GM19043 (cell line): ENCODE results near the gene CDH23.

Source experiments
- ATAC-seq: cut with Tn5 transposase; IDR thresholded peaks from one replicate; pipeline ENCODE4 v1.9.1; 2021; ENCODE audit warnings: low read depth; ENCODE audit not compliant: unreplicated experiment

CDH23 gene

DNA sequence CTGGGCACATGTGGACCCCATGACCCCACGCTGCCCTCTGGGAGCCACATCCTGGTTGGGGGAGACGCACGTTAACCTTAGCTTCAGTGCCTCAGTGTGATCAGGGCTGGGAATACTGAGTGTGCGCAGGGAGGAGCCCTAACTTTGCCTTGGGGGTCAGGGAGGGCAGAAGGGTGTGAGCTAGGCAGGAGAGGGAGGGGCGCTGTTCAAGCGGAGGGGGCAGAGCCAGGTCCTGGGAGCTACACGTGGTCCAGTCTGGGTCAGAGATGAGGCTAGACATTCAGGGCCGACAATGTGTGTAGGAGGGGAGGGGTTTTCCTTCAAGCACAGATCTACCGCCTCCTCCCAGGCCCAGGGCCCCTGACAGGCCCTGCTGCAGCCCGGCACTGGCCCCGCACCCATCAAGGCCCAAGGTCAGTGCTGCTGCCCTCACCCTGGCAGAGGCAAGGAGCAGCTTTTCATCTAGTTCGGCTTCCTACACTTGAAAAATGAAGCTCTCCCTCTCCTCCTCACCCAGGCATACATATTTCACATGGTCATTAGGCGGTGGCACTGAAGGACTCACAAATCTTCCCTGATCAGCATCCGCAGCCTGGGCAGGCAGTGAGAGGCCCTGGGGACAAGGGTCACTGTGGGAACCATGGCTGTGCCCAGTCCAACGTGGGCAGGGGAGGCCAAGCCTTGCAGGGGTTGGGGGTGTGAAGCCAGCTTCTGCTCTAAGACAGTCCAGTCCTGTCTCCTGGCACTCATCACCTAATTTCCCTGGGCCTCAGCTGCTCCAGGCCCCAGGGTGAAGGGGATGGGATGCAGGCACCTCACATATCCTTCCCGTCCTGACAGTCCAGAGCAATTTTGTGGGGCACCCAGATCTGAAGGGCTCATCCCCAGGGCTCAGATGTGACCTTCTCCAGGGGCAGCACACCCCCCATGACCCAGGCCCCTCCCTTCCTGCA, 275.6 kb downstream of the CDH23 start:
- no peak for ATAC-seq

DNA sequence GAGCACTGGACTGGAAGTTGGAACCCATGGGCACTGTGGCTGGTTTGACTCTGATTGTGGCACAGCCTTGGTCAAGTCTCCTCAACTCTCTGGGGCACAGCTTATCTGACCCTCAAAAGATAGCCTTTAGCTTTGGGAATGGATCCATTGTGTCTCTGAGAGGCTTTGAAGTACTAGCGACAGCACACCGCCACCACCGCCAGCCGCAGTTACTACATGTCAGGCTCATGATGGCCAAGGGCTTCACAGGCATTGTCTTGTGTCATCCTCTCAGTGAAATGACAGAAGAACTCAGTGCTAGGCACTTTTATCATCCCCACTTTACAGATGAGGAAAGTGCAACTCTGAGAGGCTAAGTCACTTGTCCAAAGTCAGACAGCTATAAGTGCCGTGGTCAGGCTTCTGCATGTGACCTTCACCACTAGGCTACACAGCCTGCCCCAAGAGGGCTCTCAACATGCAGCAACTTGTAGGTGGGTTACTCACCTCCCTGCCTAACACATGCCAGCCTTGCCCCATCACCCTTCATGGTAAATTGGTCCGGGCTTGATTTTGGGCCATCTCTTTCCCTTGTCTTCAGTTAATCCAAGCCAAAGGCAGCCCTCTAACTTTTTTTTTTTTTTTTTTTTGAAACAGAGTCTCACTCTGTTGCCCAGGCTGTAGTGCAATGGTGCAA, 278.7 kb downstream of the CDH23 start:
- no peak for ATAC-seq

DNA sequence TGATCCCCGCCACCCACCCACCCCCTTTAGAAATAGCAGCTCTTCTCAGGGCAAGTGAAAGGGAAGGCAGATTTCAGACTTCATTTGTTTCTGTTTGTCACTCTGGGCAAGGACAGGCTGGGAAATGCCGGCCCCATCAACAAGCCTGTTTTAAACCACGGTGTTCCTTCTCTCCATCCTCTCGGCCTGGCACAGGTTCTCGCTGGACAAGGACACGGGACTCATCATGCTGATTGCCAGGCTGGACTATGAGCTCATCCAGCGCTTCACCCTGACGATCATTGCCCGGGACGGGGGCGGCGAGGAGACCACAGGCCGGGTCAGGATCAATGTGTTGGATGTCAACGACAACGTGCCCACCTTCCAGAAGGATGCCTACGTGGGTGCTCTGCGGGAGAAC, 280.5 kb downstream of the CDH23 start:
- ATAC-seq = no peak

DNA sequence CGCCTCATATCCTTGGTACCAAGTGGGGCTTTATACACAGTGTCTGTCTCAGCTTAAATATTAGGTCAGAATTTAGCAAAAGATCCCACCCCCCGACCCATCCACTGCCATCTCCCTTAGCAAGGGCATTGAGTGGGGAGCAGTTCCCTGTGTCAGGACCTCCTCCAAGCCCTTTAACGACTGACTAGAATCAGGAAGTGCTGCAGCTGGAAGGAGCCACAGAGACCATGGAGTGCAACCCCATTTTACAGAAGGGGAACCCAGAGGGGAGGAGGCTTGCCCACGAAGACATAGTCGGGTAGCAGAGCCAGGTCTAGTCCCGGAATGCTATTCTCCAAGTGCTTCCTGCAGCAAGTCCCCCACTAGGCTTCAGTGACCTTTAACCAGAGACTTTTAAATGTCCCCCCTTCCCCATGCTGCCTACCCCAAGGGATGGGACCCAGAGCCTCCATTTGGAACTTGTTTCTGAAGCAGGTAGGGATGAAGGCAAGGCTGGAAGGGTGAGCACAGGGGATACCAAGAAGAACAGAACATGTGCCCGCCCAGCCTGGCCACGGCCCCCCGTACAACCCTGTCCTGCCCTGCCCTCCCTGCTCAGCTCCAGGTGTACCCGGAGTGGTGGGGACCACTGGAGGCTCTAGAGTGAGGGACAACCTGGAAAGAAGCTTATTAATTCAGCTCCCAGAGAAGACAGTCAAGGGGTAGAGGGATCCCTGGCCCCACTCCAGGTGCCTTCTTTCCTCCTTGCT, 281.5 kb downstream of the CDH23 start:
- ATAC-seq = no peak

DNA sequence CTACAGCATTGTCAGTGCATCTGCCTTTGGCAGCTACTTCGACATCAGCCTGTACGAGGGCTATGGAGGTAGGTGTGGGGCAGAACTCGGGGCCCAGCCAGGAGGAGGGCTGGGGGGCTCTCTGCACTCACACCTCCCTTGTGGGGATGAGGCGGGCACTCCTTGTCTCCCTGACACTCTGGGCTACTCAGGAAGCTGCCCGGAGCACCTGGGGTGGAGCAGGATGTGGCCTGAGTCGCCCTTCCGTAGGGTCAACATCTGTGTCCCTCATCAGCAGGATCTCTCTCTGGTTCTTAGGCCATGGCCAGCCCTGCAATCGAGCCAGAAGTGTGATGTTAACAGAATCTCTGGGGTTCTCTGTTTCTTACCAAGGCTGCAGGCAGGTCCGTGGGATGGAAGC, 282.7 kb downstream of the CDH23 start:
- ATAC-seq = no peak

DNA sequence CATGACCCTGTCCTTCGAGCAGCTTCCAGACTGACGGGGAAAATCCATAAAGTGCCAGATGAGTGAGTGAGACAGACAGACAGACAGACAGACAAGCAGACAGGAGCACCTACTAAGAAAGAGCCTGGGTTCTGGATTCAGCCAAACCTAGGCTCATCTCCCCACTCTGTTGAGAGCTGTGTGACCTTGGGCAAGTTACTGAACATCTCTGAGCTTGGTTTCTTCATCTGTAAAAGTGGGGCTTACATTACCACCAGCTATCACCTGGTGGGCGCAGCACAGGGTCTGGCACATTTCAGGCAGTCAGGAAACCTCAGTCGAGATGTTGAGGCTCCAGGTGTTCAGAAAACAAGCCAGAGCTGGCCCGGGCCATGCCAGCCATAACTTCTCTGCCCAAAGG, 285.3 kb downstream of the CDH23 start:
- ATAC-seq = no peak

DNA sequence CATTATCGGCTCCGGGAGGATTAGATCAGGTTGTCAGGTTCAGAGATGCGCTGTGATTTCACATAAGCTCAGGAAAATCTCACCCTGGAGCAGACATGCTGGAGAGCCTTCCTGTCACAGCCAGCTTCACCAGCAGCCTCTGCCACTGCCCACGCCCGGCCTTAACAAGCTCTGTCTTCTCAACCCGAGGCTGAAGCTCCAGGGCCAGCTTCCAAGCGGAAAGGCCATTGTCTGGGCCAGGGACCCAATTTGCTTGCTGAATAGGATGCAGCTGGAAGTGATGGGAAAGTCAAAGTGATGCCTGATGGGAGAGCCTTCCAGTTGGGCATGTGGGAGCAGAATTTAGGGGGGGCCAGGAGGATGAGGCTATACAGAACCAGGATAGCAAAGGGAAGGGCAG, 286.6 kb downstream of the CDH23 start:
- no peak for ATAC-seq

DNA sequence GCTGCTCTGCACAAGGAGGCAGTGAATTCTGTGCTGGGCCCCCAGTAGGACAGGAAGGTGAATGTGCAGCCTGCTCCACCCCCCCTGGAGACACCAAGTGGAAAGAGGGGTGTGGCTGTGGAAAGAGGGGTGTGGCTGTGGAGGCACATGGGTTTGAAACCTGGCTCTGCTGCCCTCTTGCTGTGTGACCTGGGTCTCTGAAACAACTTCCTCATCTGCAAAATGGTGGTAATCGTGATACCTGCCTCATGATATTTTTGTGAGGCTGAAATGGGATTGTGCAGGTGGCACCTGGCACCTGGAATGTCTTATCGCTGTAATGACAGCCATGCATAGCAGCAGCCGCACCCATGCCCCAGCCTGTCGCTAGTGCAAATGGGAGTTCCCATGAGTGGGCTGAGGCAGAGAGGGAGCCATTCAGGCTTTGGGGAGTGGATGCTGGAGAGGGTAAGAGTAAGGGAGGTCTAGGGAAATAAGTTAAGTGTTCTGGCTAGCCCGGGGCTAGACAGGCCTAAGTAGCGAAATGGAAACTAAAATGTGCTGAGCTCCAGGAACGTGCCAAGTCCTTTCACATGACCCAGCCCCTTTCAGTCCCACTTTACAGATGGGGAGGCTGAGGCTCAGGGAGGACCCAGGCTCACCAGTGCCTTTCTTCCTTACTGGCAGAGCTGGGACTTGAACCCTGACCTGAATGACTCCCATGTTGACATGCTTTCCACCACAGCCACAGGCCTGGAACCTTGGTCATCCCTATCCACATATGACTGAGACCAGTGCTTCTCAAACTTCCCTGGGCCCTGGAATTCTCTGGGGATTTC, 287.8 kb downstream of the CDH23 start:
- no peak for ATAC-seq

DNA sequence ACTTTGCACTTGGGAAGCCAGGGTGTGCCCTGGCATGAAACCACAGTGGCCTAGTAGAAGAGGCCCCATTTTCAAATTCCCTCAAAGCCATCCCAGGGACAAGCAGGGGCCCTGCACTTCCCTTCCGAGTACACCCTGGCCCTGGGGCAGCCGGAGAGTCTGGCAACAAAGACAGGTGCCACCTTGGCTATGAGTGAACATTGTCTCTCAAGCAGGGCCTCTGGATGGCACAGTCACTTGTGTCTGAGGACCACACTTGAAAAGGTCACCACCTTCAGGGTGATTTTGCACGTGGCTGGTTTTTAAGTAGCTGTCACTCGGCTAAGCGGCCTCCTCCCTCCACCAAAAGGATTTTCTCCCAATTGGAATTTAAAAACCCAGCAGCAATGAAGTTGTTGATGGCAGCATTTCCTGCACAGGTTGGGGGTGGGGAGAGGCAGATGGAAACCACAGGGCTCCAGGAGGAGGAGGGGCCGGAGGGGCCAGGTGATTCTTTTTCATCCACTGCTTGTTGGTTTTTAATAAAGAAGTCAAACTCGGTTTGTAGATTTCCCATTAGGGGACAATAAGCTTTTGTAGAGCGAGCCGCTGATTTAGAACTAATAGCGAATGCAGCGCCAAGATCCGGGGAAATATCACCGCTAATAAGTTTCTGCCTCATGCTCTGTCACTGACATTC, 289.0 kb downstream of the CDH23 start:
- ATAC-seq = no peak

DNA sequence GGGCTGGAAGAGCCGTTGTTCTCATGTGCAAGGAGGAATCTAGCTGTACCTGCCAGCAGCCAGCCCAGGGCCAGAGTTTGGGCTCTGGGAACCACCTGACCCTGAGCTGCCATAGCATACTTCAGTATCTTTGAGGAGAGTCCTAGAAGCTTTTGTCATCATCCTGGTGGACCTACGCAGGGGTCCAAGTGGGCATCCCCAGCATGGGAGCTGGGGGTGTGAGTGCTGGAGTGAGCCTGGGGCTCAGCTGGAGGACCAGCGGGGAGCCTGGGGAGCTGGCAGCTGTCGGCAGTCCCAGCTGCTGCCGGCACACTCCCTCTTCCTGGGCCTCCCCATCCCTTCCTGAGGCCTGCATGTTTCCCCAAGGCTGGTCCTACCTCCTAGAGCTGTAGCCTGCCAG, 290.4 kb downstream of the CDH23 start:
- no peak for ATAC-seq

DNA sequence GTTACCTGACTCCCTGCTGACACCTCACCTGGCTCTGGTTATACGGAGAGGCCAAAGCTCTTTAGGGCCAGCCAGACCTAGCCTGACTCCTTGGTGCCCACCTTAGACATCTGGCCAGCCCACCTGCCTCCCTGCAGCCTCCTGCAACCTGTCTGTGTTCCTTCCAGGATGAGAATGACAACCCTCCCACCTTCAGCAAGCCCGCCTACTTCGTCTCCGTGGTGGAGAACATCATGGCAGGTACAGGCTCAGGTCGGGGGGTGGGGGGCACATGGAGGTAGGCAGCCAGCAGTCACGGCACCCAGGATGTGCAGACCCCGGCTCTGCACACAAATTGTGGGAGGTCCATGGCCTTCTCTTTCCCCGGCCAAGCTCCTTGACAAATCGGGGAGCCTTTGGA, 290.8 kb downstream of the CDH23 start:
- no peak for ATAC-seq

DNA sequence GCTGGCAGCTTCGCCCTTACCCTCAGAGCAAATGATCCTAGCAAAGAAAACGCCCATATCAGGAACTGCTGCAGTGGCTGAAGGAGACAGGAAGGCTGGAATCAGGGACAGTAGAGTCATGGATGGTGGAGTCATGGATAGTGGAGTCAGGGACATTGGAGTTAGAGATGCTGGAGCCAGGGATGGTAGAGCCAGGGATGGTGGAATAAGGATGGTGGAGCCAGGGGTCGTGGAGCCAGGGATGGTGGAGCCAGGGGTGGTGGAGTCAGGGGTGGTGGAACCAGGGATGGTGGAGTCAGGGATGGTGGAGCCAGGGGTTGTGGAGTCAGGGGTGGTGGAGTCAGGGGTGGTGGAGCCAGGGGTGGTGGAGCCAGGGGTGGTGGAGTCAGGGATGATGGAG, 291.5 kb downstream of the CDH23 start:
- no peak for ATAC-seq

DNA sequence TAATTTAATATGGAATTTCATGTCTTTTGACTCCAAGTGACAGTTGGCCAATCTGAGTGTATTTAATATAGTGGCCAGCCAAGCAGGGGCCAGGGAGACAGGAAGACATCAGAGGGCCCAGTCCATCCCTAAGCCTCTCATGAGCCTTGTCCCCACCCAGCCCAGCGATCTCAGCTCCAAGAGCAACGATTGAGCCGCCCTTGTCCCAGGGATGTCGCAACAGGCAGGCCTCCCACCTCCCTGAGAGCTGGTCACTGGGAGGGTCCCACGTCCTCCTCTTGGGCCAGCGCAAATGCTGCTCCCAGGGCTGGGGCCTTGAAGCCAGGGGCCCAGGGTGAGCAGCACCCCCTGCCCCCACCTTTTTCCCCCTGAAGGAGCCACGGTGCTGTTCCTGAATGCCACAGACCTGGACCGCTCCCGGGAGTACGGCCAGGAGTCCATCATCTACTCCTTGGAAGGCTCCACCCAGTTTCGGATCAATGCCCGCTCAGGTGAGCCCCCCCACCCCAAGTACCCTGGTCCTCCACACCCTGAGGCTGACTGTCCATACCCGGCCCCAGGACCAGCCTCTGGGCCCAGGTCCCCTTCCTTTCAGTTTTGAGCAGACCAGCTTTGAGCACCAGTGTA, 293.5 kb downstream of the CDH23 start:
- no peak for ATAC-seq

DNA sequence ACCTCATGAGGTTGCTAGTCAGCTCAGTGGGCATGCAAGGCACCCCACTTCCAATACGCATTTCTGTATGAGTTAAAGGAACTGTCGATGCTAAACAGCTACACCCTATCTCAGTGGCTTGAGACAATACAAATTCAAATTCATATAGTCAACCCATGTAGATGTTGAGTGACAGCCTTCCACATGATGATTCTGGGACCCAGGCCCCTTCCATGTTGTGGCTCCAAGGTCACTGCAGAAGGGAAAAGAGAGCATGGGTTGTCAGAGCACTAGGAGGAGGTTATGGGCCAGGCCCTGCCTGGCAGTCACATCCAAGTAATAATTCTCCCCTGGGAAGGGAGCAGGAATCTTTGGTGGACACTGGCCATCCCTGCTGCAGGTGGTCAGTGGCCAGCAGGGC, 294.7 kb downstream of the CDH23 start:
- ATAC-seq = no peak

DNA sequence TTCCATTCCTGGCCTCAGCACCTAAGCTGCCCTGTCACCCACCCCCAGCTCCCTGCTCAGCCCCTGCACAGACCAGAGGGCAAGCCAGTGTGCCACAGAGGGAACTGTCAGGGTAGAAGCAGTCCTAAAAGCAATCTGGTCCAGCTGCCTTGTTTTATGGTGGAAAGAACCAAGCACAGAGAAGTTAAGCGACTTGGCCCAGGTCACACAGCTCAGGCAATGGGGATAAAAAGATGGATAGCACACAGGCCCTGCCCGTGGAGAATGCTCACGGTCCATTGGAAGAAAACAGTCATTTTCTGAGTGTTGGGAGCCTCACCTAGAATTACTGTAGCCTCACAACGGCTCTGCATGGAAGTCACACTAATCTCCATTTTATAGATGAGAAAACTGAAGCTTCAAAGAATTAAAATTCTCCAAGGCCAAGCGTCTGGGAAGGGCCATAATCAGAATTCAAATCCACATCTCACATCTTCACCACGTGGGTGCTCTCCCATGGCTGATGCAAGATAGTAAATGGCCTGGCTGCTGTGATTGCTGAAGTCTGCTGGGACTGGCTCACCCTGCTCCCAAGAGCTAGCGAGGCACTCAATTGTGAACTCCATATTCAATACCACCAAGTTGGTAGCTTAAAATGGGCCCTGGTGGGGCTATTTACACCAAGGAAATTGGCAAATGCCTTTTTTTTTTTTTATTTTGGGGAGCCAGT, 296.0 kb downstream of the CDH23 start:
- ATAC-seq = no peak

DNA sequence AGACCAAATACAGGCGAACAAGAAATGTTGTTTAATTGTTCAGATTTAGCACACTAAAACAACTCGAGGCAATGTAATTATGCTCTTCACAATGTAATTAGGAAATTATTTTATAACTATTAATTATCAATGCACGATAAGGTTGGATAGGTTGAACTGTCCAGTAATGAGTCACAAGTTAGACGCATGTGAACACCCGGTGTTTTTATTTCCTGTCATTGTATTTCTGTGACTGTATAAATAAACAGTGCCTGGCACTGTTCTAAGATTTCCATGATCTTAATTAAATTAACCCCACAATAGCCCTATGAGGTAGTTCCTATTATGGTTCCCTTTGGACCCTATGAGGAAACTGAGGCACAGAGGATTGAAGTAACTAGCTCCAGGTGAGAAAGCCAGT, 296.7 kb downstream of the CDH23 start:
- no peak for ATAC-seq

DNA sequence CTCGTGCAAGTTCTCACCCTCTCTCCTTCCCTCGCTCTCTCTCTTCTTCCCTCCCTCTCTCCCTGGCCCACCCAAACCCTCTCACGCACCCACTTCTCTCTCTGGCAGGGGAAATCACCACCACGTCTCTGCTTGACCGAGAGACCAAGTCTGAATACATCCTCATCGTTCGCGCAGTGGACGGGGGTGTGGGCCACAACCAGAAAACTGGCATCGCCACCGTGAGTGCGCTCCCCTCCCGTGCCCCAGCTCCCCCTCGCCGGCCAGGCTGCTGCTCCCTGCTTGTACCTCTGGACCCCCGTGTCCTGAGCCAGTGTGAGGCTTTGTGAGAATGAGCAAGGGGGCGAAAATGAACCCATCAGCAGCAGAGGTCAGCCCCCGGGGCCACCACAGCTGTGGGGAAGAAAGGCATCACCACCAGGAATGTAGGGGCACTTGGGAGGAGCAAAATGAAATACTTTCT, 297.4 kb downstream of the CDH23 start:
- ATAC-seq = no peak

DNA sequence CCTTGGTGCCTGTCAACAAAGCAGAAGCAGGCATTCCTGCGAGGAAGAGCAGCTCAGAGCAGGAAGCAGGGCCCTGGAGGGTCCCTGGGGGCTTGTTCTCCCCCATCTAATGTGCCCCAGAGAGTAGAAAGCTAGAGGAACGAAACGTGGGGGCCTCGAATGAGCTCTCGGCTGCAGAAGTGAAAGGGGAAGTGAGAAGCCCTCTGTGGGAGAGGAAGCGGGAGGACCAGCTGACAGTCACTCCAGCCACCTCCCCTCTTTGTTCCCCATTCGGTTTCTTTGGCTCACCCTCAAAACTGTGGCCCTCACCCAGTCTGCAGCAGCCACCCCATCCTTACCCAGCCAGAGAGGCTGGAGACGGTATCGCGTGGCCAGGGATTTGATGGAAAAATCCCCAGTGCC, 297.8 kb downstream of the CDH23 start:
- peak; percentile 79 for ATAC-seq
